AG04450 (cell line): Measurements from ENCODE around the gene TCEA2. TPM values are rescaled to one million over a fixed set of nuclear protein-coding genes. Genes with fewer than 3 reads are reported as not detected.

Experiments used
- CTCF ChIA-PET: fragments of 300-600, 350-600 bp; formaldehyde crosslinking; extraction: SDS; loops from one replicate; lab custom pipeline; 2022; ENCODE audit warnings: antibody characterized with exemption, inconsistent platforms; lab: Charles Lee
- POLR2A ChIA-PET: fragments of 350-600 bp; formaldehyde crosslinking; extraction: SDS; loops from one replicate; lab custom pipeline; 2021; ENCODE audit warnings: antibody characterized with exemption, inconsistent platforms; lab: Yijun Ruan, JAX
- DNase-seq: peaks from one replicate; pipeline ENCODE4 v3.0.0-alpha.2; 2011; ENCODE audit warnings: low read depth, low spot score
- H3K27ac ChIP-seq: one replicate; pipeline ENCODE4 v1.5.1; 2012; ENCODE audit warnings: low read depth, low read length, control low read depth
- H3K27me3 ChIP-seq: one replicate; pipeline ENCODE4 v1.6.0; 2012; ENCODE audit warnings: low read length; ENCODE audit not compliant: control insufficient read depth, insufficient read depth
- H3K4me3 ChIP-seq: 2 replicates; pipeline ENCODE4 v1.5.1; 2011; ENCODE audit warnings: mild to moderate bottlenecking, low read depth, low read length, control low read depth
- H3K9me3 ChIP-seq: 2 replicates; pipeline ENCODE4 v1.5.1; 2012; ENCODE audit warnings: low read length; ENCODE audit not compliant: control insufficient read depth, insufficient read depth
- polyA plus RNA-seq: library from polyadenylated mRNA; depleted of rRNA; stranded (reverse); fragments of >200 nt; gene quantifications from 2 replicates; pipeline ENCODE4 v1.2.3, GENCODE V29; 2011
- TF ChIP-seq, protein P1 (sequence below): IDR thresholded peaks from 2 replicates; pipeline ENCODE4 v1.5.1; 2011; ENCODE audit warnings: low read depth, low read length, control low read depth, inconsistent platforms

Gene TCEA2
- polyA plus RNA-seq, 1 experiment = 12.8 TPM

GRCh38 chr20:64074184-64074789, 11.3 kb downstream of the TCEA2 start:
- ChIA-PET CTCF (no interaction called here), POLR2A (no interaction called here)
- no peak for DNase-seq
- Histone ChIP-seq H3K4me3 (no peak overlapping the region), H3K27me3 (no peaks in the 10 kb centered on the region), H3K9me3 (no peaks in the 10 kb centered on the region; the same call in 1 of the 2 replicates), H3K27ac (no peak overlapping the region)
- TF ChIP-seq, protein P1, sequence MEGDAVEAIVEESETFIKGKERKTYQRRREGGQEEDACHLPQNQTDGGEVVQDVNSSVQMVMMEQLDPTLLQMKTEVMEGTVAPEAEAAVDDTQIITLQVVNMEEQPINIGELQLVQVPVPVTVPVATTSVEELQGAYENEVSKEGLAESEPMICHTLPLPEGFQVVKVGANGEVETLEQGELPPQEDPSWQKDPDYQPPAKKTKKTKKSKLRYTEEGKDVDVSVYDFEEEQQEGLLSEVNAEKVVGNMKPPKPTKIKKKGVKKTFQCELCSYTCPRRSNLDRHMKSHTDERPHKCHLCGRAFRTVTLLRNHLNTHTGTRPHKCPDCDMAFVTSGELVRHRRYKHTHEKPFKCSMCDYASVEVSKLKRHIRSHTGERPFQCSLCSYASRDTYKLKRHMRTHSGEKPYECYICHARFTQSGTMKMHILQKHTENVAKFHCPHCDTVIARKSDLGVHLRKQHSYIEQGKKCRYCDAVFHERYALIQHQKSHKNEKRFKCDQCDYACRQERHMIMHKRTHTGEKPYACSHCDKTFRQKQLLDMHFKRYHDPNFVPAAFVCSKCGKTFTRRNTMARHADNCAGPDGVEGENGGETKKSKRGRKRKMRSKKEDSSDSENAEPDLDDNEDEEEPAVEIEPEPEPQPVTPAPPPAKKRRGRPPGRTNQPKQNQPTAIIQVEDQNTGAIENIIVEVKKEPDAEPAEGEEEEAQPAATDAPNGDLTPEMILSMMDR = no peak

GRCh38 chr20:64074963-64075362, 12.0 kb downstream of the TCEA2 start:
- Histone ChIP-seq H3K27ac (no peak overlapping the region), H3K27me3 (no peaks in the 10 kb centered on the region), H3K9me3 (no peaks in the 10 kb centered on the region; the same call in 1 of the 2 replicates), H3K4me3 (no peak overlapping the region)
- TF ChIP-seq, protein P1 = no peak
- DNase-seq = no peak
- ChIA-PET CTCF (no interaction called here), POLR2A (no interaction called here)

DNA sequence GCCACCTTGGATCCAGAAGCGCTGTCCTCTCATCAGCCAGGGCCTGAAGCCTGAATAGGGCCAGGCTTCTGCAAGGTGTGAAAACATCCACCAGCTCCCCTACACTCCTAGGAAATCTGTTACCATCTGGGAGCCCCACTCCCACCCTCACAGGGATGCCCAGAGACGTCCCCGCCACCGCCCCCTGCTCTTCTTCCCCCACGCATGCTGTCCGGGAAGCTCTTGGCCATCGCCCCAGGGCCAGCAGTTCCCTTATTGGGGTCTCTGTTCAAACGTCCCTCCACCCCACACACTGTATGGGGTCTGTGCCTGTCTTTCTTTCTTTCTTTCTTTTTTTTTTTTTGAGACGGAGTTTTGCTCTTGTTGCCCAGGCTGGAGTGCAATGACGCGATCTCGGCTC, 12.6 kb downstream of the TCEA2 start:
- ChIA-PET POLR2A (no interaction called here), CTCF (no interaction called here)
- Histone ChIP-seq H3K27me3 (no peaks in the 10 kb centered on the region), H3K27ac (no peak overlapping the region), H3K9me3 (no peaks in the 10 kb centered on the region; the same call in 1 of the 2 replicates), H3K4me3 (no peak overlapping the region)
- TF ChIP-seq, protein P1 = no peak
- no peak for DNase-seq

GRCh38 chr20:64076061-64076997, 13.3 kb downstream of the TCEA2 start:
- no peak overlapping the region for H3K27ac ChIP-seq
- no peaks in the 10 kb centered on the region; the same call in 1 of the 2 replicates for H3K9me3 ChIP-seq
- H3K4me3 ChIP-seq = no peak overlapping the region
- no peaks in the 10 kb centered on the region for H3K27me3 ChIP-seq
- POLR2A ChIA-PET = no interaction called here
- CTCF ChIA-PET = no interaction called here
- DNase-seq = no peak
- TF ChIP-seq, protein P1 = no peak

- ChIA-PET POLR2A (no interaction called here), CTCF (no interaction called here)
- Histone ChIP-seq H3K9me3 (no peaks in the 10 kb centered on the region; the same call in 1 of the 2 replicates), H3K27me3 (peaks cover under 1% of the 10 kb centered on the region), H3K4me3 (no peak overlapping the region), H3K27ac (no peak overlapping the region)
- TF ChIP-seq, protein P1 = no peak
- no peak for DNase-seq
These were observed 14.1 kb downstream of the TCEA2 start for GRCh38 chr20:64077094-64077493.
